ENCODE data around the gene PIGM.

PIGM gene

GRCh38 chr1:160076295-160076694 lies 44.5 kb upstream of the PIGM start:
- peaks cover 2% of the 10 kb centered on the region; the same call in 1 of the 2 replicates for H3K4me1 ChIP-seq (ENCODE audit: insufficient read depth, low read length)
- no peaks in the 10 kb centered on the region for H4K20me1 ChIP-seq (ENCODE audit: insufficient read depth, low read length)
- peaks cover 21% of the 10 kb centered on the region for H3K27me3 ChIP-seq (ENCODE audit: insufficient read depth, low read length, poor library complexity)
- no peak overlapping the region for H3K27ac ChIP-seq (ENCODE audit: low read length)
- no peak overlapping the region for H2AFZ ChIP-seq (ENCODE audit: low read depth, low read length)
- no peak overlapping the region for H3K4me2 ChIP-seq (ENCODE audit: insufficient read depth, low read length)
- no peak for ATAC-seq (ENCODE audit: insufficient read depth, low read depth)
- no peaks in the 10 kb centered on the region for H3K9me3 ChIP-seq (ENCODE audit: insufficient read depth, low read length, severe bottlenecking)
- TF ChIP-seq EZH2 (IDR thresholded peaks at IDR 0.05; ENCODE audit: borderline replicate concordance, low read depth, low read length, severe bottlenecking), result no peak
- TF ChIP-seq, protein P1, sequence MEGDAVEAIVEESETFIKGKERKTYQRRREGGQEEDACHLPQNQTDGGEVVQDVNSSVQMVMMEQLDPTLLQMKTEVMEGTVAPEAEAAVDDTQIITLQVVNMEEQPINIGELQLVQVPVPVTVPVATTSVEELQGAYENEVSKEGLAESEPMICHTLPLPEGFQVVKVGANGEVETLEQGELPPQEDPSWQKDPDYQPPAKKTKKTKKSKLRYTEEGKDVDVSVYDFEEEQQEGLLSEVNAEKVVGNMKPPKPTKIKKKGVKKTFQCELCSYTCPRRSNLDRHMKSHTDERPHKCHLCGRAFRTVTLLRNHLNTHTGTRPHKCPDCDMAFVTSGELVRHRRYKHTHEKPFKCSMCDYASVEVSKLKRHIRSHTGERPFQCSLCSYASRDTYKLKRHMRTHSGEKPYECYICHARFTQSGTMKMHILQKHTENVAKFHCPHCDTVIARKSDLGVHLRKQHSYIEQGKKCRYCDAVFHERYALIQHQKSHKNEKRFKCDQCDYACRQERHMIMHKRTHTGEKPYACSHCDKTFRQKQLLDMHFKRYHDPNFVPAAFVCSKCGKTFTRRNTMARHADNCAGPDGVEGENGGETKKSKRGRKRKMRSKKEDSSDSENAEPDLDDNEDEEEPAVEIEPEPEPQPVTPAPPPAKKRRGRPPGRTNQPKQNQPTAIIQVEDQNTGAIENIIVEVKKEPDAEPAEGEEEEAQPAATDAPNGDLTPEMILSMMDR (IDR thresholded peaks at IDR 0.05; ENCODE audit: borderline replicate concordance, extremely low read depth, low read length, poor library complexity, severe bottlenecking), result no peak
- no peak for DNase-seq
- H3K4me3 ChIP-seq (ENCODE audit: low read depth in 1 of 2, low read length in 2 of 2), result no peak overlapping the region
- no peaks in the 10 kb centered on the region for H3K36me3 ChIP-seq (ENCODE audit: insufficient read depth, low read length)
- H3K79me2 ChIP-seq (ENCODE audit: insufficient read depth, low read length), result no peaks in the 10 kb centered on the region
- H3K9ac ChIP-seq (ENCODE audit: low read depth, low read length), result no peak overlapping the region

GRCh38 chr1:160075836-160076235 lies 44.0 kb upstream of the PIGM start:
- Histone ChIP-seq H3K27ac (ENCODE audit: low read length) (no peak overlapping the region), H3K9me3 (ENCODE audit: insufficient read depth, low read length, severe bottlenecking) (no peaks in the 10 kb centered on the region), H3K79me2 (ENCODE audit: insufficient read depth, low read length) (no peaks in the 10 kb centered on the region), H3K27me3 (ENCODE audit: insufficient read depth, low read length, poor library complexity) (peaks cover 21% of the 10 kb centered on the region), H3K4me1 (ENCODE audit: insufficient read depth, low read length) (peaks cover 6% of the 10 kb centered on the region), H3K9ac (ENCODE audit: low read depth, low read length) (no peak overlapping the region), H2AFZ (ENCODE audit: low read depth, low read length) (no peak overlapping the region), H4K20me1 (ENCODE audit: insufficient read depth, low read length) (no peaks in the 10 kb centered on the region), H3K4me3 (ENCODE audit: low read depth in 1 of 2, low read length in 2 of 2) (no peak overlapping the region), H3K36me3 (ENCODE audit: insufficient read depth, low read length) (no peaks in the 10 kb centered on the region), H3K4me2 (ENCODE audit: insufficient read depth, low read length) (no peak overlapping the region)
- TF ChIP-seq EZH2 (IDR thresholded peaks at IDR 0.05; ENCODE audit: borderline replicate concordance, low read depth, low read length, severe bottlenecking), result no peak
- TF ChIP-seq, protein P1 (IDR thresholded peaks at IDR 0.05; ENCODE audit: borderline replicate concordance, extremely low read depth, low read length, poor library complexity, severe bottlenecking), result no peak
- ATAC-seq (ENCODE audit: insufficient read depth, low read depth) (no peak), DNase-seq (no peak)

DNA sequence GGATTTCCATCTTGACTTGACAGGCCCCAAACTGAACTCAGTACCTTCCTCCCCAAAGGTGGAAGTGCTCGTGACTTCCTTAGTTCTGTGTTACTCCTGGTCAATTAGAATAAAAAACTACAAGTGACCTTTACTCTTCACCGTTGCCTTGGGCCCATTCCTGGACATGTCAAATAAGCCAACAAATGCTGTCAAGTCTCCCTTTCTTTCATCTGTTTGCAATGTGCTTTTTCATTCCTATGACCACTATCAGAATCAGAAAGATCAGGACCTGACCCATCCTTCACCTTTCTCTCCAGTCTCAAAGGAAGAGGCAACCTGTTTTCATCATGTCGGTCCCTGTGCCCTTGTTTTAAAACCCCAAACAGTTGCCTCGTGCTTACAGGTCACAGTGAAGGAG lies 43.1 kb upstream of the PIGM start:
- Histone ChIP-seq H3K9ac (ENCODE audit: low read depth, low read length) (no peak overlapping the region), H3K4me2 (ENCODE audit: insufficient read depth, low read length) (no peak overlapping the region), H3K36me3 (ENCODE audit: insufficient read depth, low read length) (no peaks in the 10 kb centered on the region), H4K20me1 (ENCODE audit: insufficient read depth, low read length) (no peaks in the 10 kb centered on the region), H3K27me3 (ENCODE audit: insufficient read depth, low read length, poor library complexity) (peaks cover 21% of the 10 kb centered on the region), H3K9me3 (ENCODE audit: insufficient read depth, low read length, severe bottlenecking) (no peaks in the 10 kb centered on the region), H3K4me1 (ENCODE audit: insufficient read depth, low read length) (peaks cover 13% of the 10 kb centered on the region), H3K79me2 (ENCODE audit: insufficient read depth, low read length) (no peaks in the 10 kb centered on the region), H3K27ac (ENCODE audit: low read length) (no peak overlapping the region), H2AFZ (ENCODE audit: low read depth, low read length) (no peak overlapping the region), H3K4me3 (ENCODE audit: low read depth in 1 of 2, low read length in 2 of 2) (no peak overlapping the region)
- ATAC-seq (ENCODE audit: insufficient read depth, low read depth), result no peak
- no peak for DNase-seq
- TF ChIP-seq, protein P1 (IDR thresholded peaks at IDR 0.05; ENCODE audit: borderline replicate concordance, extremely low read depth, low read length, poor library complexity, severe bottlenecking), result no peak
- no peak for TF ChIP-seq EZH2 (IDR thresholded peaks at IDR 0.05; ENCODE audit: borderline replicate concordance, low read depth, low read length, severe bottlenecking)

GRCh38 chr1:160071289-160071688 lies 39.5 kb upstream of the PIGM start:
- Histone ChIP-seq H3K4me1 (ENCODE audit: insufficient read depth, low read length) (peaks cover 19% of the 10 kb centered on the region), H3K27me3 (ENCODE audit: insufficient read depth, low read length, poor library complexity) (peaks cover 14% of the 10 kb centered on the region)

More at GRCh38 chr1:160071289-160071688, 39.5 kb upstream of the PIGM start:
- Histone ChIP-seq H3K4me2 (ENCODE audit: insufficient read depth, low read length) (peak overlapping the region; percentile 91), H3K4me3 (ENCODE audit: low read depth in 1 of 2, low read length in 2 of 2) (no peak overlapping the region), H3K9me3 (ENCODE audit: insufficient read depth, low read length, severe bottlenecking) (no peaks in the 10 kb centered on the region), H4K20me1 (ENCODE audit: insufficient read depth, low read length) (no peaks in the 10 kb centered on the region), H3K79me2 (ENCODE audit: insufficient read depth, low read length) (no peaks in the 10 kb centered on the region), H3K27ac (ENCODE audit: low read length) (no peak overlapping the region), H3K9ac (ENCODE audit: low read depth, low read length) (no peak overlapping the region), H2AFZ (ENCODE audit: low read depth, low read length) (no peak overlapping the region), H3K36me3 (ENCODE audit: insufficient read depth, low read length) (no peaks in the 10 kb centered on the region)
- ATAC-seq (ENCODE audit: insufficient read depth, low read depth), result no peak
- TF ChIP-seq EZH2 (IDR thresholded peaks at IDR 0.05; ENCODE audit: borderline replicate concordance, low read depth, low read length, severe bottlenecking), result no peak
- no peak for DNase-seq

Measured in DND-41 (cell line).